Hematopoietic multipotent progenitor cell treated with erythropoietin and hydrocortisone succinate and interleukin-3 and kit ligand, for 17 days (in vitro differentiated cells): ENCODE measurements around the gene ATP2C1.
A peak's percentile ranks its signal among the peaks of the same experiment; 100 is the strongest.
"Not testable (repeated sequence)": the region's sequence is repeated elsewhere in the genome, so short reads cannot be mapped to it uniquely, and the experiment has no call there.

ENCODE experiments used
- DNase-seq: peaks from one replicate; pipeline ENCODE4 v3.0.0-alpha.2; 2015; ENCODE audit warnings: low spot score

ATP2C1 gene, protein sequence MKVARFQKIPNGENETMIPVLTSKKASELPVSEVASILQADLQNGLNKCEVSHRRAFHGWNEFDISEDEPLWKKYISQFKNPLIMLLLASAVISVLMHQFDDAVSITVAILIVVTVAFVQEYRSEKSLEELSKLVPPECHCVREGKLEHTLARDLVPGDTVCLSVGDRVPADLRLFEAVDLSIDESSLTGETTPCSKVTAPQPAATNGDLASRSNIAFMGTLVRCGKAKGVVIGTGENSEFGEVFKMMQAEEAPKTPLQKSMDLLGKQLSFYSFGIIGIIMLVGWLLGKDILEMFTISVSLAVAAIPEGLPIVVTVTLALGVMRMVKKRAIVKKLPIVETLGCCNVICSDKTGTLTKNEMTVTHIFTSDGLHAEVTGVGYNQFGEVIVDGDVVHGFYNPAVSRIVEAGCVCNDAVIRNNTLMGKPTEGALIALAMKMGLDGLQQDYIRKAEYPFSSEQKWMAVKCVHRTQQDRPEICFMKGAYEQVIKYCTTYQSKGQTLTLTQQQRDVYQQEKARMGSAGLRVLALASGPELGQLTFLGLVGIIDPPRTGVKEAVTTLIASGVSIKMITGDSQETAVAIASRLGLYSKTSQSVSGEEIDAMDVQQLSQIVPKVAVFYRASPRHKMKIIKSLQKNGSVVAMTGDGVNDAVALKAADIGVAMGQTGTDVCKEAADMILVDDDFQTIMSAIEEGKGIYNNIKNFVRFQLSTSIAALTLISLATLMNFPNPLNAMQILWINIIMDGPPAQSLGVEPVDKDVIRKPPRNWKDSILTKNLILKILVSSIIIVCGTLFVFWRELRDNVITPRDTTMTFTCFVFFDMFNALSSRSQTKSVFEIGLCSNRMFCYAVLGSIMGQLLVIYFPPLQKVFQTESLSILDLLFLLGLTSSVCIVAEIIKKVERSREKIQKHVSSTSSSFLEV

DNA sequence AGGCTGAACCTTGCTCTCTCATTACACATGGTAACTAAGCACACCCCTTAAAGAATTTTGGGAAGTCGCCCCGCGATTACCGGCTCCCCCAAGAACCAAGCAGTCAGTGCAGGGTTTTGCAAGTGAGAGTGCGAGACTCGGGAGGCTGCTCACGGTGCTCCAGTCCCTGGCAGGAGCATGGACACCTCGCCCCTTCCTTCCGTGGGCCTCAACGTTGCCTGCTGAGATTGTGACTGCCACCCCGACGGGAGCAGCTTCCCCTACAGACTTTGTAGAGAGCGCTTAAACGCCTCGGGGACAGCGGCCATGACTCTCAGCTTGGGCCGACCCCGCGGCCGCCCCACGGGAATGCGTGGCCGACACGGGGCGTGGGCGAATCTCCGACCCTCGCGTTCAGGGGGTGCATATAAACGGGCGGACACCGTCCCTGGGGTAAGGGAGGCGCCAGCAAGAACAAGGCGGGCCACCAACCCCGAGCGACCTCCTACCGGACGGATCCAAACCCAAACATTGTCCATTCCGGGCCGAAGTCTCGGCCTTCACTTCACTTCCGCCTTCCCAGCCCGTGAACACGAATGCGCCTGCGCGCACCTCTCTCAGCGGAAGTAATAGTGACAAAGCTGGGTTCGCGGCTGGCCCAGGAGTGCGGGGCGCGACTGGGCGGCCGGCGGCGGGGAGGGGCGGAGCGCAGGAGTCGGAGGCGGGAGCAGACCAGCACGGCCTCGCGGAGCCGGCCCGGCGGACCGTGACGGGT is at the start of gene ATP2C1:
Gene ATP2C1, plus strand, starts transcription at position 709 of the 754 bp plus-strand sequence. CDS start 686 bp downstream, outside the sequence.
- DNase-seq, result peak; percentile 97

DNA sequence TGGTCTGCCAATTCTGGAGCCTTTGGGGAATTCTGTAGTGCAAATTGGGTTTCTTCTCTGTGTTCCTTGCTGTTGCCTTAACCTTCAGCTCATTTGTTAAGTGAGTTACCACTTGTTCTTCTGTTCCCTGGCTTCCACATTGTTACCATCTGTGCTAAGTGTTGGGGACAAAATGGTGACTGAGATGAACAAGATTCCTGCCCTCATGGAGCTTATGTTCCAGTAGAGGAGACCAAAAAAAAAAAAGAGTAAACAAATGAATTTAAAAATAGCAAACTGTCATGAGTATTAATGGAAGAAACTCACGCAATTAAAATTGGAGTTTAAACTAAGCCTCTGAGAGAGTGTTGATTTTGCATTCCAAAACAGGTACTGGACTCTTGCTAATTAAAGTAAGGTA is 49.4 kb upstream of the ATP2C1 start:
- no peak for DNase-seq

DNA sequence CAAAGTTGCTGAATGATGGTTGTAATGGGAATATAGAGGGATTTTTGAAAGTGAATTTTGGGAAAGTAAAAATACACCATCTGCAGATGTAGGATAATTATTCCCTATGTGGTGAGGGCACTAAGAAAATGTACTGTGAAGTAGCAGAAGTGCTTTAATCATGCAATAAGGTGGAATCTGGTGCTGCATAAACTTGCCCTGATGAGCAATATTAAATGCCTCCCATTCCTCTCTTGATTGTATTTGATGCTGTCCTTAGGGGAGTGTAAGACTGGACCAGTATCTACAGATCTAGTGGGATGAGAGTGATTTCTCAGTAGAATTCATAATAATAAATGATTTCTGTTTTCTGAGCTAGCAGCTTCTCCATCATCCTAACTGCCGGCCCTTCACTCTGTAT is 47.7 kb upstream of the ATP2C1 start:
- DNase-seq, result no peak

DNA sequence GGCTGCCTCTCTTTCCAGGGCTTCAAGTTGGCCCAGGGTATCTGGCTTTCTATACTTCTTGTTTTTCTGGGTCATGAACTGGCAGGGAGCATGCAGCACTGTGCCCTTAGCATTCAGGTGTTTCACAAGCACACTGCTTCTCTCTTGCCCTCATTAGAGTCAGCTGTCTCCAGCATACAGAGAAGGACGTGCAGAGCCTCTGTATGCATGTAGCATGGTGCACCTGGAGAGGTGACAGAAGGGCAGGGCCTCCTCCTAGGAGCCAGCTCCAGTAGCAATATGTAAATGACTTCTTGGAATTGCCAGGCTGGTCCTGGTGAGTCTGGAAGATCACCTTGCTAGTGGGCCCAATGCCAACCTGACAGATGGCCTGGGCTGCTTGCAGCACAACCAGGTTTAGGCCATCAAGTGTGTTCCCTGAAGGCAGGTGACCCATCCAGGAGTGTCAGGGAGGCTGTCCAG is 44.8 kb upstream of the ATP2C1 start:
- DNase-seq, result peak; percentile 69

DNA sequence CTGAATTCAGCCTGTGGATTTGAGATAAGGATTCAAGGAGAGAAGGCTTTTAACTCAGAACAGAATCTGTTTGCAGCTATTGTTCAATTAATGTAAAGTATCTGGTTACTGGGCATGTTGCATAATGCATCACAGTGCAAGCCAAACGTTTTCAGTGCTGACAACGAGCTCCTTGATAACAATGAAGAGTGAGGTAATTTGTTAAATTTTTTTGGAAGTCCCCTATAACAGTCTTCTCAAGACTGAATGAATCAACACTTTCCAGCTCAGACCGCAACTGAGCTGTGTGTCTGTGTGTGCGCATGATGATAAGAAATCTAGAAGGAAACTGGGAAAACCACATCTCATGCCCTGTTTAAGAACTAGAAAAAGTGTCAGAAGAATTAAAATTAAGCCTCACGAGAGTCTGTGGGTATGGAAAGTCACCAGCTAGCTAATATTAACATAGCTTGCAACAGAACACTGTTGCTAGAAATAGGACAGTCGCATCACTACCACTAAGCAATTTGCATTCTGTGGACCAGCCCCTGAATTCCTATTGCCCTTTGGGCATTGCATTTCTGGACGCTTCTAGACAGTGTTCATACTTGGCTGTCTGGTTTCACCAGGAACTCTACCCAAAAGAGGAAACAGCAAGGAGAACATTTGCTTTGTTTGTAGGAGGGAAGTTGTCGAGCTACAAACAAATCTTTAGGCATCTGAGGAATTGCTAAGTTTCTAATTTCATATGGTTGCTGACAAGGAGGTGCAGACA is 43.7 kb upstream of the ATP2C1 start:
- peak; percentile 74 for DNase-seq

DNA sequence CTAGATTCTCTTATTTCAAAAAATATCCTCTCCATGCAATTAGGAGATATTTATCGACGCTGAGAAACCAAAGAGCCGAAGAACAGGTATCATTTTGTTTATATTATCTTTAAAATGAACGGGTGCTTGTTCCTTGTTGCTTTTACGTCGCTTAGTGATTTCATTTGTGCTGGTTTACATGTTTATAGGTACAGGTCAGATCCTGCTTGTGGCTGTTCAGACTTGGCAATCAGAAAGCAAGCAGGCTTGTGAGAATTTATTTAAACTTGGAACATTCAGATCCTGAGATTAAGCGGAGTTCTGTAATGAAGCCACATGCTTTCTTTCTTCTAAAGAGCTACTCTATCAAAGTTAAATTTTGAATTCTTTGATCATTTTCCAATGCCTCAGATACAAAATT is 43.0 kb upstream of the ATP2C1 start:
- peak; percentile 46 for DNase-seq

DNA sequence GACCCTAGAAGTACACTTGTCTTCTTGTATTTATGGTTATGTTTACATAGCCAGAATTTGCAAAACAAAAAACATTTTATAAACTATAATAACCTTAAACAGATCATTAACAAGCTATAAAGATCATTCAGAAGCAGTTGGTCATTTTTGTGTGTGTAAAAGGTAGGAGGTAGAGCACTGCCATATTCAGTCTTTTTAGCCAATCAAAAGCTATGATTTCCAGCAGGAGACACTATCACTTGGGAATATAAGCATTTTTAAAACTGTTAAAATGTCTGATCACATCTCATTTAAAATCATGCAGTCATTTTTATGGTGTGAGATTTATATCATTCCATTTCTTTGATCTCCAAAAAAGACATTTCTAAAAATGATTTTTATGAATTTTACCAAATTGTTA is 42.6 kb upstream of the ATP2C1 start:
- DNase-seq, result peak; percentile 28

DNA sequence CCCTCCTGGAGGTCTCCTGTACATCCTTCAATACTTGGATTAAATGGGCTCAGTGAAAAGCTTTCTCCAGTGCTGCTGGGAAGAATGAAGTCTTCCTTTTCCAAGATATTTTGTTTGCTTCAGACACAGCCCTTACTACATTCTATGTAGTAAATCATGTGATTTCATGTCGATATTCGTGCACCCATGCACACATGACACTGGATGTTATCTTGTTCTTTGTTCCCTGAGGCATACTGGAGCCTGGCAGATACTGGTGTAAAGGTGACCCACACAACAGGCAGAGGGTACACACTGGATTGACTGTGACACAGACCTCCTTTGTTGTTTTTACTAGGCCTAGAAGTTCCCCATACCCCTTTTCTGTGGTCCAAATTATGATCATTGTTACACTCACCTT is 40.3 kb upstream of the ATP2C1 start:
- no peak for DNase-seq

DNA sequence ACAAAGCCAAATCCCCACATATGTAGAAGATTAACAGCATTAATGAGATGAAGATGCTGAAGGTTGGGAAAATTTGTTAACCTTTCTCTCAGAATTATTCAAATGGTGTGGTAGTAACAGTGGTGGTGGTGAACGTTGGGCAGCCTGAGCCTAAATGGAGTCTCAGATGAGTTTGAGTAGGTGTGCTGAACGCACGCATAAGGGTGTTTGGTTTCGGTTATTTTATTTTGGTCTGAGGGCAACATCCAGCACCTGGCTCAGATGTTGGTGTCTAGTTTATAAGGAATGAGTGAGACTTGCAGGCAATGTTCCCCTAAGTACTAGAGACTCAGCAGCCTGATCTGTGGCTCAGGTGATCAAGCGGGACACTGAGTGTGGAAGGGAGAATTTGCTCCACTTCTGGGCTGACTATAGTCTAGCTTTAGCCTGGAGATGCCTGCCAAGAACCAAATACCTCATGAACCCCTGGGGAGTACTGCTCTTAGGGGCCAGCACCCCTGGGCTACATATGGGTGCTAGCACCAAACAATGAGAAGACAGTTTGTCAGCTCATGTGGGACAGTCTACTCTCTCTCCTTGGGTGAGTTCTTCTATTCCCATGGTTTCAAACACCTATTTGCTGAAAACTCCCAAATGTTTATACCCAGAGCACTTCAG is 39.5 kb upstream of the ATP2C1 start:
- no peak for DNase-seq

DNA sequence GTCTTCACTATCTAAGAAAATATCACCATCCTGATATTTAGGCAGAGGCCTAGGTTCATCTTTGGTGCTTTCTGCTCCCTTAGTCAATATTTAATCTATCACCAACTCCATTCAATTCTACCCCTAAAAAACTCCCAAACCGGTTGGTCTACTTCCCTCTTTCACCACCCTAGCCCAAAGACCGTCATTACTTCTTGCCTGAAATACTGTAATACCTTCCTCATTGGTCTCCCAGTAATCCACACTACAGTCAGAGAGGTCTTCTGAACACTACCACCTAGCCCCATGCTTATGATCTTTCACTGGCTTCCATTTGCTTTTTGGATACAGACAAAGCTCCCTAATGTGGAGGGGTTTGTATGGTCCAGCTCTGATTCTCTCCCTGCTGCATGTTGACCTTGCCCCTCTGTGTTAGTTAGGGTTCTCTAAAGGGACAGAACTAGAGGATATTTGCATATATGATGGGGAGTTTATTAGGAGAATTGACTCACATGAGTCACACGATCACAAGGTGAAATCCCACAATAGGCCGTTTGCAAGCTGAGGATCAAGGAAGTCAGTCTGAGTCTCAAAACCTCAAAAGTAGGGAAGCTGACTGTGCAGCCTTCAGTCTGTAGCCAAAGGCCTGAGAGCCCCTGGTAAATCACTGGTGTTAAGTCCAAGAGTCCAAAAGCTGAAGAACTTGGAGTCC is 36.4 kb upstream of the ATP2C1 start:
- DNase-seq, result no peak

DNA sequence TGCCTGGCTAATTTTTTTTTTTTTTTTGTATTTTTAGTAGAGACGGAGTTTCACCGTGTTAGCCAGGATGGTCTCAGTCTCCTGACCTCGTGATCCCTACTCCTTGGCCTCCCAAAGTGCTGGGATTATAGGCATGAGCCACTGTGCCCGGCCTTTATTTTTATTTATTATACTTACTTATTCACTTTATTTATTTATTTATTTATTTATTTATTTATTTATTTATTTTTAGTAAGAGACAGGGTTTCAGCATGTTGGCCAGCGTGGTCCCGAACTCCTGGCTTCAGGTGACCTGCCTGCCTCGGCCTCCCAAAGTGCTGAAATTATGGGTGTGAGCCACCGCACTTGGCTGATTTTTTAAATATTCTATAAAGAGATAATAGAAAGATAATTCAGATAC is 31.8 kb upstream of the ATP2C1 start:
- not testable (repeated sequence) for DNase-seq

DNA sequence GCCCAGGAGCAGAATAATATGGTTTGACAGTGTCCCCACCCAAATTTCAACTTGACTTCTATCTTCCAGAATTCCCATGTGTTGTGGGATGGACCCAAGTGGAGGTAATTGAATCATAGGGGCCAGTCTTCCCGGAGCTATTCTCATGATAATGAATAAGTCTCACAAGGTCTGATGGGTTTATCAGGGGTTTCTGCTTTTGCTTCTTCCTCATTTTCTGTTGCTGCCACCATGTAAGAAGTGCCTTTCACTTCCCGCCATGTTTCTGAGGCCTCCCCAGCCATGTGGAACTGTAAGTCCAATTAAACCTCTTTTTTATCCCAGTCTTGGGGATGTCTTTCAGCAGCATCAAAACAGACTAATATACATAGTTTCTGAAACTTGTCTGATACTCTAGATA is 28.4 kb upstream of the ATP2C1 start:
- DNase-seq, result no peak

DNA sequence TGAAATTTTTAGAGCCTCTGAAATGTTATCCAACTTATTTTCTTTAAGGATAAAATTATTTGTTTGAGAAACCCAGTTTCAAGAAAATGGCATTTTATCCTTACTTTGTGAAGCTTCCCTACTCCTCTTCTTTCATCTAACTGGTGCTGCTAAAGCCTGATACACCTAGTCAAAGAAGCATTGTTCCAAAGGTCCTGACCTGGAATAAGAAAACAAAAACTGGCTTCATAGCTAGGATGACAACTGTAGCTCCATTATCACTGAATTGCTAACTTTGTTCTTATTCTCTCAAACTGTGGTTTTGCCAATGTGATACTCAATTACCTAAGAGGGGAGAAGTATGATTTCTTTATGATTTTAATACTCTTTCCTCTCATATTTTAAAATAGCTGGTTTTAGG is 27.6 kb upstream of the ATP2C1 start:
- no peak for DNase-seq

DNA sequence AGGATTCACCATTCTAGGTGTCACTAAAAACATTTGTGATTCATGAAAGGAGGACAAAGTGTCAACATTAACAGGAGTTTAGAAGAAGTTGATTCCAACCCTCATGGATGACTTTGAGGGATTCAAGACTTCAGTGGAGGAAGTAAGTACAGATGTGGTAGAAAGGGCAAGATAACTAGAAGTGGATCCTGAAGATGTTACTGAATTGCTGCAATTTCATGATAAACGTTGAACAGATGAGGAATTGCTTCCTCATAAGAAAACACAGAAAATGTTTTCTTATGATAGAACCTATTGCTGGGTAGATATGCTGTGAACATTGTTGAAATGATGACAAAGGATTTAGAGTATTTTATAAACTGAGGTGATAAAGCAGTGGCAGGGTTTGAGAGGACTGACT is 23.5 kb upstream of the ATP2C1 start:
- no peak for DNase-seq

DNA sequence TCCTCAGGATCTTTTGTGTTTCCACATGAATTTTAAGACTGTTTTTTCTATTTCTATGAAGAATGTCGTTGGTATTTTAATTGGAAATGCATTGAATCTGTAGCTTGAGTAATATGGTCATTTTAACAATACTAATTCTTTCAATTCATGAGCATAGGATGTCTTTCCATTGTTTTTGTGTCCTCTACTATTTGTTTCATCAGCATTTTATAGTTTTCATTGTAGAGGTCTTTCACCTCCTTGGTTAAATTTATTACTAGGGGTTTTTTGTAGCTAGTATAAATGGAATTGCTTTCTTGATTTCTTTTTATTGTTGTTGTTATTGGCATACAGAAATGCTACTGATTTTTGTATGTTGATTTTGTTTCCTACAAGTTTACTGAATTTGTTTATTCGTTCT is 17.3 kb upstream of the ATP2C1 start:
- DNase-seq, result no peak

DNA sequence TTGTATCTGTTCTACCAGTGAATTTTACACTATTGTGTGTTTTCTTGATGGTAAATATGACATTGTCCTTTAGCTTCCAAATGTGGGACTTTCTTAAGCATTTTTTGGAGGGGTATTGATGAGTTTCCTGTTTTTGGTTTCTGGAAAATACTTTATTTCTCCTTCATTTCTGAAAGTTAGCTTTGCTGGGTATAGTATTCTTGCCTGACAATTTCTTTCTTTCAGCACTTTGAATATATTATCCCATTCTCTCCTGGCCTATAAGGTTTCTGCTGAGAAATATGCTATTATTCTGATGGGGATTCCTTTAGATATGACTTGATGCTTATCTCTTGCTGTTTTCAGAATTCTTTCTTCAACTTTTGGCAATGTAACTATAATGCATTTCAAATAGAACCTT is 15.4 kb upstream of the ATP2C1 start:
- DNase-seq, result no peak

DNA sequence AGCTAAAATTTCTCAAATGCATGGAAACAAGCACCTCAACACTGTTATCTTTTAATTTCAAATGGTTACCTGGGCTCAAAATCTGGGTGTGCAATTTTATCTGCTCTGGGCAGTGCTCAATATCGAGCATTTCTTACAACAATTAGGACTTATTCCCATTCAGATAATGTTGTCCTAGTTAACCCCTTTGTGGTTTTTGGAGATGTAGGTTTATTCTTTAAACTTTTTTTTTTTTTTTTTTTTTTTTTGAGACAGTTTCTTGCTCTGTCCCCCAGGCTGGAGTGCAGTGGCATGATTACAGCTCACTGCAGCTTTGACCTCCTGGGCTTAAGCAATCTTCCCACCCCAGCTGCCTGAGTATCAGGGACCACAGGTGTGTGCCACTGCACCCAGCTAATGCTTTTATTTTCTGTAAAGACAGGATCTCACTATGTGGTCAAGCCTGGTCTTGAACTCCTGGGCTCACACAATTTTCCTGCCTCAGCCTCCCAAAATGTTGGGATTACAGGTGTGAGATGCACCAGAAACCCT is 4.4 kb upstream of the ATP2C1 start:
- no peak for DNase-seq

DNA sequence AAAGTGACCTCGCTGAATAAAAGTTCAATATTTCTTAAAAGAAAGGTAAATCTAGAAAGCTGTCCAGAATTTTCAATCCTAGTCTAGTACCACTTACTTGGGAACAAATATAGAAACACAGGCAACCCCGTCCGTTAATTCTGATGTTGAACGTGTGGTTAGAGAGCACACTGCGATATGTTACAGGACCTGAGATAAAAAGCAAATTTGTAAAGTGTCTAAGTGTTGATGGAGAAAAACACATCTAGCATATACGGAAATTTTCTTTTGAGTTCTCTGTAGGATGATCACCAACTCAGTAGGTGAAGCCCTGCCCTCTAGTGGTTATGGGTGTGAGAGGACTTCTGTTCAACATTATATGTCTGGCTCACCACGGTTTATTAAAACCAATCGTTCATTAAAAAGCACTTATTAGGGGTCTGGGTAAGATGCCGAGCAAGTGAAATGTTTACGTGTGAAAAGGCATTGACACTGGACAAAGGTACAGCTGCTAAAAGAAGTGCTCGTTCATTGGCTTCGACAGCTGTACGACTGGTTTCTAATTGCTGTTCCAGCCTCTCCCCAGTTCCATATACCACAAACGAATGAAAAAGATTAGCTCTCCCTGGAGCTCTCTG is 1.0 kb upstream of the ATP2C1 start:
- peak; percentile 89 for DNase-seq

DNA sequence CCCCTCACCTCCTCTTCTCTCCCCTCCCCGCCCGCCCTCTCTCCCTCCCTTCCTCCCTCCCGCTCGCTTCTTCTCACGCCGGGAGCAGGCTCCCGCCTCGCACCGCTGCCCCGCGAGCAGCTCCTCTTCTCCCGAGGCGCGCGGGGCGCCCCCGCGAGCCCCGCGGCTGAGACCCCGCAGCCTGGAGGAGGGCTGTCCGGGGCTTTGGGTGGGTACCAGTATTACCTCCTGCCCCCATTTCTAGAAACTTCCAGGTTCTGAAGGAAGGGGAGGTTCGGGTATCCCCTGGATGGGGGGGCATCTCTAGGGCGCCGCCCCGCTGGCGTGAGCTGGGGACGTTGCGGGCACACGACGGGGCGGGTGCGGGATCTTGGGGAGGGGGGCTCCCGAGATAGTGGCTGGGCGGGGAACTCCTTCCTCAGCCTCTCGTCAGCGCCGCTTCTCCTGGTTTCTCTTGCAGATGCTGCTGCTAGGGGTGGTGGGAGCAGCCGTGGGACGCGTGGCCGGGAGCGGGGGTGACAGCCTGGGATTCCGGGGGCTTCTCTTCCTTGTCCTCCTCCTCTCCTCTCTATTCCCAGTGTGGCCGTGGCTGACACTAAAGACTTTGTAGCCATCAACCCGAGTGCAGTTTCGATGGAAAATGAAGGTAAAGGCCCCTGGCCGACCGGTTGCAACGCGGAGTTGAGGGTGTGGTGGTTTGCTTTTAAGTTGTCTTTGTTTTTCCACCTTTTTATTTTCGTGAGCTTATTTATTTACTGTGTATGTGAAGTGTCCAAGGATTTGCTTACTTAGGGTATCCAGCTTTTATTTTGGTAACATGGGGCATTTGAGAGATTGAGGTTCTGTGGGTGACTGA is 474 bp downstream of the ATP2C1 start:
- peak; percentile 78 for DNase-seq
